ENCODE data around the gene SPAG9.

Gene SPAG9

GRCh38 chr17:51044976-51045375, 75.7 kb downstream of the SPAG9 start:
- no peak for DNase-seq (ENCODE audit: low read depth)

- no peak for DNase-seq (ENCODE audit: low read depth)
Observed at GRCh38 chr17:51036084-51036483, 84.6 kb downstream of the SPAG9 start.

DNA sequence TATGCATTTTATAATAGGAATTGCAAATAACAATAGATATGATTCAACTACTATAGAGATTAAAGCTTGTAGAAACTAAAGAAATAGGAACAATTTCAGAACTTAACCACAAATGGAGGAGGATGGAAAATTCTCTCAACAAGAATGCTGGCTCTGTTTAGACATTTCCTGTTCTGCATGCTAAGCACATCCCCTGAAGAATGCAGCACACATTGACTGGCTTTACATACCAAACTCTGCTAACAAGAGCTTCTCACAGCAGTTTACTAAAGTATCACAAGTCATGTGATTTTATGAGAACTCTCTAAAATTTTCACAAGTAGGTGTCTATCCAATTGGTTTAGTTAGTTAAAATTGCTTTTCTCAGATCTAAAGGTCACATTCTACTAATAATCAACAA, 85.2 kb downstream of the SPAG9 start:
- peak; percentile 96 for DNase-seq (ENCODE audit: low read depth)

GRCh38 chr17:51034800-51035199, 85.9 kb downstream of the SPAG9 start:
- no peak for DNase-seq (ENCODE audit: low read depth)

GRCh38 chr17:51032850-51033249, 87.8 kb downstream of the SPAG9 start:
- DNase-seq (ENCODE audit: low read depth) = peak; percentile 57

- peak; percentile 66 for DNase-seq (ENCODE audit: low read depth)
Observed at GRCh38 chr17:51029568-51030463, 90.9 kb downstream of the SPAG9 start.

- DNase-seq (ENCODE audit: low read depth) = no peak
Observed at GRCh38 chr17:51029142-51029541, 91.5 kb downstream of the SPAG9 start.

- no peak for DNase-seq (ENCODE audit: low read depth)
Observed at GRCh38 chr17:51028176-51028863, 92.3 kb downstream of the SPAG9 start.

DNA sequence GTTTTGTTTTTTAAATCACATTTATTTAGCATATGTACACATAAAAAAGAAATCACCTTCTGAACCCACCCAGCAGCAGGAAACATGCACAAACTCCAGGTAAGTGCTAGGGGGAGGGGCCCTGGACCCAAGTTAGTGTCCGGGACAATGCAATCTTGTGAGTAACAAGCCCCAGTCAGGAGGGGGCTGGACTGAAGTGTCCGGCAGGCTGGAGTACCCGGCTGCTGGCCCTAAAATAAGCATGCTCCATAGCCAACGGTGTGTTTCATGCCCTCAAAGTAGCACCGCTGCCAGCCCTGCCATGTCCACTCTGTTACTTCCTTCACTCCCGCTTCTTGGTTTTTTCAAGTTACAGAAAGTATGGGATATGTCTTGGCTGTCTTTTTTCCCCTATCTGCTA, 102.1 kb downstream of the SPAG9 start:
- DNase-seq (ENCODE audit: low read depth) = no peak

GRCh38 chr17:51017270-51017669, 103.4 kb downstream of the SPAG9 start:
- DNase-seq (ENCODE audit: low read depth) = no peak

GRCh38 chr17:51016099-51016498, 104.6 kb downstream of the SPAG9 start:
- peak; percentile 73 for DNase-seq (ENCODE audit: low read depth)

DNA sequence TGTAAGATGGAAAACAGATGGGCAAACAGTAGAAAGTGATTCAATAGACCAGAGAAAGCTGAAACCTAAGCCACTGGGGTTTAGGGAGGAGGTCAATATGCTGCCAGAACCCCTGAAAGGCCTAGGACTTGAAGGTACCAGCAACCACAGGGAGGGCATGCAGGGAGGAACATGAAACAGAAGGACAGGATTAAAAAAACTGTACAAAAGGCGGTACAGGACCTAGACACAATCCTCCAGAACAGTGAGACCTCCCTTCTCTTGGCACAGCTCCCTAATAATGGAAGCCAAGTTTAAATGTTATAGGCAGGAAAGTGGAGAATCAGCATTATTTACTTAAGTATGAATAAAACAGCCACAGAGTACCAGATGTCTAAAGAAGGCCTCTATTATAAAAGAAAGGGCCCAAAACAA, 105.5 kb downstream of the SPAG9 start:
- DNase-seq (ENCODE audit: low read depth) = no peak

GRCh38 chr17:51014129-51014528, 106.5 kb downstream of the SPAG9 start:
- no peak for DNase-seq (ENCODE audit: low read depth)

DNA sequence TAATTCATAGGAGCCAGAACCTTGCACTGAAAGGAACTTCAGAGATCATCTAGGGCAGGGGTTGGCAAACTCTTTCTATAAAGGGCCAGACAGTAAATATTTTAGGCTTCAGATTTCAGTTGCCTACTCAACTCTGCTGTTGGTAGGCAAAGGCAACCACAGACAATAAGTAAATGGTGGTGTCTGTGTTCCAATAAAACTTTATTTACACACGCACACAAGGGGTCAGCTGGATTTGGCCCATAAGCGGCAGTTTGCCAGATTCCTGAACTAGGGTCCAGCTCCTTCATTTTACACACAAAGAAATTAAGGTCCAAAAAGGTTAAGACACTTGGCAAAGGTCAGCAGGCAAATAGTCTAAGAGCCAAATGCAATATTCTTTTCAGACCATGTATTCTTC, 107.3 kb downstream of the SPAG9 start:
- DNase-seq (ENCODE audit: low read depth) = no peak

DNA sequence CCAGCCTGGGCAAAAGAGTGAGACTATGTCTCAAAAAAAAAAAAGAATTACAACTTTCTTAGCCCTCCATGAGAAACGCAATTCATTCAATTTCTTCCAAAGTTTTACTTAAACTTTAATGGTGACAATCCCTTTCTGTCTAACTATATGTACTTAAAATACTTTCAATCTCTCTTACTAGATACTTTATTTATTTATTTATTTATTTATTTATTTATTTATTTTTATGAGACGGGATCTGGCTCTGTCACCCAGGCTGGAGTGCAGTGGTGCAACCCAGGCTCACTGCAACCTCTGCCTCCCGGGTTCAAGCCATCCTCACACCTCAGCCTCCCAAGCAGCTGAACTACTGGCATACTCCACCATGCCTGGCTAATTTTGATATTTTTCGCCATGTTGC, 108.1 kb downstream of the SPAG9 start:
- DNase-seq (ENCODE audit: low read depth) = no peak

GRCh38 chr17:51010173-51010675, 110.4 kb downstream of the SPAG9 start:
- DNase-seq (ENCODE audit: low read depth) = no peak

- DNase-seq (ENCODE audit: low read depth) = peak; percentile 79
Observed at GRCh38 chr17:51006601-51007000, 114.1 kb downstream of the SPAG9 start.

GRCh38 chr17:51005768-51006167, 114.9 kb downstream of the SPAG9 start:
- no peak for DNase-seq (ENCODE audit: low read depth)

- DNase-seq (ENCODE audit: low read depth) = peak; percentile 28
Observed at GRCh38 chr17:51004249-51004648, 116.4 kb downstream of the SPAG9 start.

DNA sequence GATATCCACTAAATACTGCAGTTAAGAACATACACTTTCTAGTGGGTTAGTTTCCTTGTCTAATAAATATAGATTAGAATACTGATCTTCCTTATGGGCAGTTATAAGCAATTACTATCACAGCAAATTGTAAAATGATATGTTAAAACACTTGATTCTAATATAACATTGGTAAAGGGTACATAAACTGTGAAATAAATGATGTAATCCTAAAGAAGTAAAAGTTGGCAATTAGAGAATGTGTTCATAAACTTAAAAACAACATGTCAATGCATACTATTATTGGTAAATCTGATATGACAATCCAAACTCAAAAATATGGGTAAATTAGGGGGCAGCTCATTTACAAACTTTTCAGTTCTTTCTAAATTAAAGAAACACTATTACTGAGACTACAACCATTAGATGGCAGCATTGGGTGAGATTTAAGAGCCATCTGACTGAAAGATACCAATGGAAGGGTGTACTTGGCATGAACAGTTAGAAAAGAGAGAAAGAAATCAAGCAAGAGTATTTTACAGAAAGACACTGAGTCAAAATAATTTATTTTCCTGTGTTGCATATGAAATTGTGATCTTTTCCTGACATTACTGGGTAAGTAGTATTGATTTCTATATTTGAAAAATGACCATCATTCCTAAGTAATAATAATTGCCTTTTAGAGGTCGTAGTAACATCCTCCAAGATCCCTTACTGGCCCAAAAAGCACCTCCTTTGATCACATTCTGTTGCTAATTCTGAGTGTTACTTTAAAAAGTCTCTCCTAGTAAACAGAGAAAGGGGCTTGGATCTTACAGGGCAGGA, 119.6 kb downstream of the SPAG9 start:
- DNase-seq (ENCODE audit: low read depth) = peak; percentile 76

GRCh38 chr17:50995668-50996067, 125.0 kb downstream of the SPAG9 start:
- DNase-seq (ENCODE audit: low read depth) = no peak

GRCh38 chr17:50993544-50993943, 127.1 kb downstream of the SPAG9 start:
- no peak for DNase-seq (ENCODE audit: low read depth)

All from amniotic epithelial cell (primary cell).